HG03439 (cell line): ENCODE measurements around the gene CMIP.
"Not testable (repeated sequence)": the region's sequence is repeated elsewhere in the genome, so short reads cannot be mapped to it uniquely, and the experiment has no call there.

Experiments
- ATAC-seq: cut with Tn5 transposase; IDR thresholded peaks from one replicate; pipeline ENCODE4 v1.9.1; 2021; ENCODE audit warnings: mild to moderate bottlenecking, moderate library complexity; ENCODE audit not compliant: unreplicated experiment

The CMIP gene

GRCh38 chr16:81730090-81731051 is 285.8 kb downstream of the CMIP start:
- peak; percentile 76 for ATAC-seq

- no peak for ATAC-seq
Measured at GRCh38 chr16:81731649-81732048, 287.0 kb downstream of the CMIP start.

- no peak for ATAC-seq
Measured at GRCh38 chr16:81732699-81733098, 288.1 kb downstream of the CMIP start.

GRCh38 chr16:81733295-81733694 is 288.7 kb downstream of the CMIP start:
- no peak for ATAC-seq

- no peak for ATAC-seq
Measured at GRCh38 chr16:81734632-81735434, 290.2 kb downstream of the CMIP start.

GRCh38 chr16:81737885-81738536 is 293.4 kb downstream of the CMIP start:
- ATAC-seq: peak; percentile 46

- ATAC-seq: no peak
Measured at GRCh38 chr16:81738783-81739496, 294.3 kb downstream of the CMIP start.

- ATAC-seq: no peak
Measured at GRCh38 chr16:81739503-81739902, 294.9 kb downstream of the CMIP start.

GRCh38 chr16:81740169-81740568 is 295.6 kb downstream of the CMIP start:
- peak; percentile 69 for ATAC-seq

GRCh38 chr16:81741430-81741770 is 296.8 kb downstream of the CMIP start:
- ATAC-seq: not testable (repeated sequence)

- ATAC-seq: no peak
Measured at GRCh38 chr16:81744385-81744784, 299.8 kb downstream of the CMIP start.

- ATAC-seq: no peak
Measured at GRCh38 chr16:81744911-81745310, 300.3 kb downstream of the CMIP start.

- ATAC-seq: peak; percentile 76
Measured at GRCh38 chr16:81745704-81746558, 301.3 kb downstream of the CMIP start.

- no peak for ATAC-seq
Measured at GRCh38 chr16:81746566-81746965, 302.0 kb downstream of the CMIP start.

GRCh38 chr16:81748476-81749198 is 304.0 kb downstream of the CMIP start:
- no peak for ATAC-seq

- peak; percentile 92 for ATAC-seq
Measured at GRCh38 chr16:81752225-81752875, 307.7 kb downstream of the CMIP start.

- no peak for ATAC-seq
Measured at GRCh38 chr16:81752876-81753227, 308.2 kb downstream of the CMIP start.

GRCh38 chr16:81754858-81755257 is 310.2 kb downstream of the CMIP start:
- no peak for ATAC-seq
